Measurements from ENCODE around the gene SPSB3.

SPSB3 gene

DNA sequence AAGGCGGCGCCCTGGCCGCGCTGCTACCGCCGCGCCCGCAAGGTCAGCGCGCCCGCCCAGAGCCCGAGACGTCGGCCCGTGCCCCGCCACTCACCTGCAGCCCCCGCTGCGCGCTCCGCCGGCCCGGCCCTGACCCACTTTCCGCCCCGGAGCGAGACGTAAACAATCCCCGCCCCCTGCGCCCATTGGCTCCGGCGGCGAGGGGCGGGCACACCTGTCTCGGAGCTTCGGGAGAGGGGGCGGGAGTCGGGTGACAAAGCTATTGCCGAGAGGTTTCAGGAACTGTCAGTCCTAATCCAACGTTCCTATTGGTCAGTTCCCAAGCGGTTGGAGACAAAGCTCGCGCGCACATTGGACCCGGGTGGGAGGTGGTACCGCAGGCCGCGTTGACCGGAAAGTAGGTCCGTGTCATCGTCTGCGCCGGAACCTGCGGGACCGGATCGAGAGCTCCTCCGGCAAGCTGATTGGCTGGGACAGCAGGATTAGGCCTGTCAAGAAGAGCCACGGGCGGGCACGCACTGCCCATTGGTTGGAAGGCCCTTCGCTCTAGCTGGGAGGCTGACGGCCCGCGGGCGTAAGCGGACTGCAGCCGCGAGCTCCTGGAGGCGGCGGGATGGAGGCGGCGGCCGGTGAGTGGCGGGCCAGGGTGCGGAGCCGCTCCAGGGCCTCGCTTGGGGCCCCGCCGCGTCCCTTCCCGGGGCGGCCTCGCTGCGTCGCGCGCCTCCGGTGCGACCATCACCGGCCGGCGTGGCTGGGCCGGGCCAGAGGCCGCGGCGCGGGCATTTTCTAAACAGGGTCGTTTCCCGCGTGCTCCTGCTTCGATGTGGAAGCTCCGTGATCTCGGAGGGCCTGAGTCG is at the start of gene SPSB3, which contains the start of gene NUBP2:
SPSB3 (minus strand) TSS at position 164 of the 857 bp plus-strand sequence. CDS start 1,088 bp downstream, outside the sequence.
NUBP2 (plus strand) TSS at position 553 of the 857 bp plus-strand sequence; CDS start at position 614, 61 bp downstream.
- DNase-seq (ENCODE audit: low read depth) = peak; percentile 96

DNA sequence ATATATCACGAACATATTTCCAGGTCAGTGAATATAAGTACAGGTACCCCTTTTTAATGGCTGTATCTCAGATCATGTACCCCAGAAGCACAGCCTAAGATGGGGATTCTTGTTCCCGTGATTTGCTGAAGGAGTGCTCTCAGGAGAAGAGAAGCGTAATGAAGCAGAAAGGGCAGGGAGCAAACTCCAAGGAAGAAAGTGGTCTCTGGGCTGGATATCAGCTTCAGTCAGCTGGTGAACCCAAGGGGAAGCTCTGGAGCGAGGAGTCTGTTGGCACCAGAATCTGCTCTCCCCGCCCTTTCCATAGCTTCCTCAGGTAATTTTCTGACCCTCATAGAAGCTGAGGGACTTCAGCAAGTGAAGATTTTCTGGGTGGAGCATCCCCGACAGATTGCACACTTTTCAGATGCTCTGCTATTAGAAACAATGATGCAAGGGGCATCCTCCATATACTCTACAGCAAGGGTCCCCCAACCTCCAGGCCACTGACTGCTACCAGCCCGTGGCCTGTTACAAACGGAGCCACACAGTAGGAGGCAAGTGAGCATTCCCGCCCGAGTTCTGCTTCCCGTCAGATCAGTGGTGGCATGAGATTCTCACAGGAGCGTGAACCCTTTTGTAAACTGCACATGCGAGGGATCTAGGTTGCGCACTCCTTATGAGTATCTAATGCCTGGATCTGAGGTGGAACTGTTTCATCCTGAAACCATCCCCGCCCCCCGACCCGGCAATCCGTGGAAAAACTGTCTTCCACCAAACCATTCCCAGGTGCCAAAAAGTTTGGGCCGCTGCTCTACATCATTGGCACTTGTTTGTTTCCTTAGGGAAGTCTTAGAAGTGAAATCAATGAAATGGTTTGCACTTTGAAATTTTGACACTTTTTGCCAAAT is 49.1 kb upstream of the SPSB3 start:
- DNase-seq (ENCODE audit: low read depth) = no peak

DNA sequence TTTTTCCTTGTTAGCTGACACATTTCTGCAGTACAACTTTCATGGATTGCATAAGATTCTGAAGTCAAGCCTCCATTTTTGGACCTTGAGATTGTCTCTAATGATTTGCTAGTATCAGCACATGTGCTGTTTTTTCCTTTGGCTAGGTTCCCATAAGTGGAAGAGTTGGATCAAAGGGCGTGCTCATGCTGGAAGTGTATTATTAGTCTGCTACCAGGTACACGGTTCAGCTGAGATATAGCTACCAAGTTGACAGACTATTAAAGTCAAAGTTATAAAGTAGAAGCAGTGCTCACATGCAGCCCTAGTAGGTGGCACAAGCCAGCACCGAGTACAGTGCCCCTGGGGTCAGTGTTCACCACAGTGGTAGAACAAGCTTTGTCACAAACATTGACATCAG is 47.8 kb upstream of the SPSB3 start:
- DNase-seq (ENCODE audit: low read depth) = no peak

GRCh38 chr16:1828645-1829410 is 46.5 kb upstream of the SPSB3 start:
- no peak for DNase-seq (ENCODE audit: low read depth)

DNA sequence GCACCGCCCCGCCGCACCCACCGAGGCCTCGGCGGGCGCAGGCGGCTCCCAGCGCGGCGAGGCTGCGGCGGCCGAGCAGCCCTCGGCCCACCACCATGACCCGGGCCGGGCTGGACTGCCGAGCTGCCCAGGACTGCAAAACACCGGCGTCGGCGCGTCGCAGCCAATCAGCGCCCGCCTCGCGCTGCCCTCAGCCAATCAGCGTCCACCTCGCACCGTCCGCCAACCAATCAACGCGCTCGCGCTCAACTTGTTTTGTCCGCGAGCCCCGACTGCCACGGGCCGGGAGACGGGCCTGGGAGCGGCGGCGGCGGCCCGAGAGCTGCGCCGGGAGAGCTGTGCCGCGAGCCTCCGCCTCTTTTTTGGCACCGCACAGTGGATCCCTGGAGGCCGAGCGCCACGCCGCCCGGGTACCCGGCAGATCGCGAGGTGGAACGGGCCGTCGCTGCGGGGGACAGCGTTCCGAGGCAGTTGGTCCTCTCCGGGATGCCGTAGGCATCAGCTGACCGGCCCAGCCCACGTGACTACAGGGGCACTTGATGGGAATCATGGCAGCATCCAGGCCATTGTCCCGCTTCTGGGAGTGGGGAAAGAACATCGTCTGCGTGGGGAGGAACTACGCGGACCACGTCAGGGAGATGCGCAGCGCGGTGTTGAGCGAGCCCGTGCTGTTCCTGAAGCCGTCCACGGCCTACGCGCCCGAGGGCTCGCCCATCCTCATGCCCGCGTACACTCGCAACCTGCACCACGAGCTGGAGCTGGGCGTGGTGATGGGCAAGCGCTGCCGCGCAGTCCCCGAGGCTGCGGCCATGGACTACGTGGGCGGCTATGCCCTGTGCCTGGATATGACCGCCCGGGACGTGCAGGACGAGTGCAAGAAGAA is 44.6 kb upstream of the SPSB3 start, which contains the start of the genes FAHD1 and HAGH:
FAHD1 (plus strand) TSS at position 516 of the 883 bp plus-strand sequence; CDS start at position 549, 33 bp downstream.
HAGH (minus strand) TSS at position 135 of the 883 bp plus-strand sequence; CDS start at position 97, 38 bp downstream.
- peak; percentile 82 for DNase-seq (ENCODE audit: low read depth)

- DNase-seq (ENCODE audit: low read depth) = peak; percentile 48
These were observed 43.7 kb upstream of the SPSB3 start for GRCh38 chr16:1825864-1826690.

DNA sequence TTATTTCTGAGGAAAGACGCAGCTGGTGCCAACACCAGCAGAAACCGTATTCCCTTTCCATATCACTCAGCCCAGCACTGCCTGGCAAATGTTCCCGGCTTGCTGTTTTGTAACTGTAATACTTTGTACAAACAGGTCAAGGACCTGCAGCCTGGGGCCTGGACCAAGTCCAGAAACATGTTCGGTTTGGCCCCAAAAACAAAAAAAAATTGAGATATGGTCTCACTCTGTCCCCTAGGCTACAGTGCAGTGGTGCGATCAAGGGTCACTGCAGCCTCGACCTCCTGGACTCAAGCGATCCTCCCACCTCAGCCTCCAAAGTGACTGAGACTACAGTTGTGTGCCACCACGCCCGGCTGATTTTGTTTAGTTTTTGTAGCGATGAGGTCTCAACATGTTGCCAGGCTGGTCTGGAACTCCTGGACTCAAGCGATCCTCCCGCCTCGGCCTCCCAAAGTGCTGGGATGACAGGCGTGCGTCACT is 43.1 kb upstream of the SPSB3 start:
- no peak for DNase-seq (ENCODE audit: low read depth)

GRCh38 chr16:1823821-1824220 is 41.5 kb upstream of the SPSB3 start:
- no peak for DNase-seq (ENCODE audit: low read depth)

GRCh38 chr16:1822801-1823200 is 40.4 kb upstream of the SPSB3 start:
- DNase-seq (ENCODE audit: low read depth) = no peak

GRCh38 chr16:1821861-1822611 is 39.7 kb upstream of the SPSB3 start:
- no peak for DNase-seq (ENCODE audit: low read depth)

DNA sequence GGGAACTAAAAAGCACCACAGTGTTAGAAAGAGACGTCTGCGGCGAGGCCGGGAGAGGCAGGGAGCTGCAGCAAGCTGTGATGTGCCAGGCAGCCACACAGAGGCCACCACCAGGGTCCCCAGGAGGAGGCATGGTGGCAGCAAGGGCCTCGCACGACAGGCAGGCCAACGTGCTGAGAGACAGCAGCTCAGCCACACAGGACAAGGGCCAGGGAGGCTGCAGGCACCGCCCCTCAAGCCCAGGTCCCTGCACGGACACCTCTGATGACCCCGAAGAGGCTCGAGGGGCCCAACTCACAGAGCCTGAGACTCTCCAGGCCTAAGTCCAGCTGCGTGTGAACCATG is 38.5 kb upstream of the SPSB3 start:
- DNase-seq (ENCODE audit: low read depth) = no peak

DNA sequence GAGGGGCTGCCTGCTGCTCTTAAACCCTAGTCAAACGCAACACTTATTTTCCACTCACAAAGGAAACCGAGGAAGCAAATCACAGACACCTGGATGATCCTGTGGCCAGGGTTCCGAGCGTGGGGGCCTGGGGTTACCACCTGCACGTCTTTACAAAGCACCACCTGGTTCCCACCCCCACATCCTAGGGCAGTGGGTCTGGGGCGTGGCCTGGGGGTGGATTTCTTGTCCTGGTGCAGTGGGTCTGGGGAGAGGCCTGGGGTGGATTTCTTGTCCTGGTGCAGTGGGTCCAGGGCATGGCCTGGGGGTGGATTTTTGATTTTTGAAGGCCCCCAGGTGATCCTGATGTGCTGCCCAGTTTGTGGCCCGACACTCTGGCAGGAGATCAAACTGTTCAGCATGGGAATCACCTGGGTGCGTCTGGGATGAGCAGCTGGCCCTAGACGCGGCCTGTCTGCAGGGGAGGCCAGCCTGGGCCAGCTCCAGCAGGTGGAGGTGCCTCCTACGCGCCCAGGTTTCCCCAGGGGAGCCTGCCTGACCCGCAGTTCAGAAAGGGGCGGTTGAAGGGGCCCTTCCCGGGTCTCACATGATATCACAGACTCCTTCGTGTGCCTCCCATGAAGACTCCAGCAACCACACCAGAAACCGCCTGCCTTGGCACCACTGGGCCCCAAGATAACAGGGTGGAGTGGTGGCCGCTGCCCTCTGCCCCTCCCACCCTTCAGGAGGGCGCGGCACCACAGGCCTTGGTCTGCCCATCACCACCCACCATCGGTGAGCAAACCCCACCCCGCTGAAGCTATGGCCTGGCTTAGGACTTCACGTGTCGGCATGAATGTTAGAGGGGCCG is 38.0 kb upstream of the SPSB3 start:
- no peak for DNase-seq (ENCODE audit: low read depth)

GRCh38 chr16:1819611-1820010 is 37.2 kb upstream of the SPSB3 start:
- DNase-seq (ENCODE audit: low read depth) = no peak

GRCh38 chr16:1818873-1819525 is 36.6 kb upstream of the SPSB3 start:
- no peak for DNase-seq (ENCODE audit: low read depth)

GRCh38 chr16:1818204-1818872 is 36.0 kb upstream of the SPSB3 start:
- no peak for DNase-seq (ENCODE audit: low read depth)

GRCh38 chr16:1817716-1818115 is 35.3 kb upstream of the SPSB3 start:
- no peak for DNase-seq (ENCODE audit: low read depth)

DNA sequence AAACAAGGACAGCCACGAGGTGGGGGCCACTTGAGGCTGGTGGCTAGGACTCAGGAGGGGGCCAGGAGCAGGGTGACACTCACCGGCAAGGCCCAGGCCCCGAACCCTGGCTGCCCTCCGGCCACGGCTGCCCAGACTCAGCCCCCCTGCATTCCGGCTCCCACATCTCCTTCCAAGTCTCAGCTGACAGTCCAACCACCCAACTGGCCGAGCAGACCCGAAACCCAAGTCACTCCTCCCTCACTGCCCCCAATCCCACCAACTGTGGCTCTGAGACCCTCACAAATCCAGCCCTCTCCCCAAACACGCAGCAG is 34.9 kb upstream of the SPSB3 start:
- DNase-seq (ENCODE audit: low read depth) = no peak
